GM13976 (cell line): Measurements from ENCODE around the gene GPR50.

Experiments
- DNase-seq: peaks from one replicate; pipeline ENCODE4 v3.0.0; 2012; ENCODE audit warnings: low spot score
- CTCF ChIP-seq: IDR thresholded peaks from 2 replicates; pipeline ENCODE4 v1.5.1; 2012; ENCODE audit warnings: borderline replicate concordance, mild to moderate bottlenecking; ENCODE audit not compliant: insufficient read depth; ENCODE audit errors: extremely low read depth, missing control alignments, control extremely low read depth
- in situ Hi-C: fragments of 300-500 bp; cut with MboI; formaldehyde crosslinking; loops from one replicate; pipeline ENCODE4 v1.12.0; 2022; ENCODE audit warnings: low sequenced_read_pairs, mixed read lengths, inconsistent platforms; ENCODE audit not compliant: unreplicated experiment

Gene GPR50

GRCh38 chrX:151161690-151162089, 14.7 kb upstream of the GPR50 start:
- no peak for DNase-seq
- TF ChIP-seq CTCF, result no peak
- in situ Hi-C loops, result loop anchor here (25.0 kb wide), 1 partner anchor 326 kb away; no protein-coding TSS in a partner anchor

GRCh38 chrX:151167791-151168345, 8.5 kb upstream of the GPR50 start:
- in situ Hi-C loops, result loop anchor here (25.0 kb wide), 1 partner anchor 319 kb away; no protein-coding TSS in a partner anchor
- no peak for DNase-seq
- no peak for TF ChIP-seq CTCF

GRCh38 chrX:151169783-151170182, 6.6 kb upstream of the GPR50 start:
- DNase-seq, result no peak
- in situ Hi-C loops, result loop anchor here (25.0 kb wide), 1 partner anchor 318 kb away; no protein-coding TSS in a partner anchor
- no peak for TF ChIP-seq CTCF

GRCh38 chrX:151174581-151175282, 1.7 kb upstream of the GPR50 start:
- TF ChIP-seq CTCF, result no peak
- DNase-seq, result no peak
- in situ Hi-C loops, result loop anchor here (25.0 kb wide), 1 partner anchor 313 kb away; no protein-coding TSS in a partner anchor

GRCh38 chrX:151175283-151176062, 911 bp upstream of the GPR50 start:
- no peak for TF ChIP-seq CTCF
- in situ Hi-C loops, result no loop called here

GRCh38 chrX:151177141-151178027, 1.0 kb downstream of the GPR50 start:
- no peak for TF ChIP-seq CTCF
- DNase-seq, result no peak
- in situ Hi-C loops, result no loop called here

More at GRCh38 chrX:151175283-151176062, 911 bp upstream of the GPR50 start:
- DNase-seq, result no peak
